NCI-H1105 (cell line): Measurements from ENCODE around the gene OPTC.
"Not testable (repeated sequence)": the region's sequence is repeated elsewhere in the genome, so short reads cannot be mapped to it uniquely, and the experiment has no call there.

Experiments used
- DNase-seq: peaks from one replicate; lab custom pipeline; 2025; lab: John Stamatoyannopoulos, UW

The OPTC gene

GRCh38 chr1:203516906-203517305, 23.0 kb downstream of the OPTC start:
- no peak for DNase-seq

- no peak for DNase-seq
These were observed 23.6 kb downstream of the OPTC start for GRCh38 chr1:203517426-203518110.

- DNase-seq, result not testable (repeated sequence)
These were observed 24.2 kb downstream of the OPTC start for GRCh38 chr1:203518139-203518538.

GRCh38 chr1:203518541-203518940, 24.6 kb downstream of the OPTC start:
- DNase-seq, result no peak

DNA sequence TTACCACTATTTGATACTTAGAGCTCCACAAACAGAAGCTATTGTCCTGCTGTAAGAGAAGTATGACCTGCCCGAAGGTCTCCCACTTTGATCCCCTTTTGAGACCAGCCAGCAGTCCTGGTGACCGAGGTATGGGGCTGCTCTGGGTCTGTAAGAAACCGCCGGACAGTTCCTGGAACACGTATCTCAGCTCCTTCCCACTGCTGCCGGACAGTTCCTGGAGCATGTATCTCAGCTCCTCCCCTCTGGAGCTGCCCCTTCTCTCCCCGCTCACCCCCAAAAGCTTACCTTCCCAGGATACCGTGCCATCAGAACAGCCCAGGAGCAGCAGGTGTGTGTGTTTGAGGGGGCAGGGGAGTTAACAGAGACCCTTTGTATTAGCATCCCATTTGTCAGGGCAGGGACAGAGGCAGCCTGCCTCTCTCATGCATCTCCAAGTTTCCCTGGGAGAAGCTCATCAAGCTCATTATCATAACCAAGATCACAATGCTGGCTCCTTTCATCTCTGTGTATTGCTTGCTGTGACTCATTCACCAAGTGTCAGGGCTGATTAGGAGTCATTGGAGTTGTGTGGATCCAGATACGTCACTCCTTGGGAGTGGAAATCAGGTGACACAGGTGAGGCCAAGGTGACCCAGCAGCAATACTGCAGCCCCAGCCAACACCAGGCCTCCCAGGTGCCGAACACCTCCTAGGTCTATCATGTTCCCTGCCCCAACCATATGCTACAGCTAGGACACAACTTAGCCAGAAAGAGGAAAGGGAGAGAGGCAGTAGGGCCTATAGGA, 25.3 kb downstream of the OPTC start:
- DNase-seq, result no peak

GRCh38 chr1:203519896-203520295, 25.9 kb downstream of the OPTC start:
- no peak for DNase-seq

DNA sequence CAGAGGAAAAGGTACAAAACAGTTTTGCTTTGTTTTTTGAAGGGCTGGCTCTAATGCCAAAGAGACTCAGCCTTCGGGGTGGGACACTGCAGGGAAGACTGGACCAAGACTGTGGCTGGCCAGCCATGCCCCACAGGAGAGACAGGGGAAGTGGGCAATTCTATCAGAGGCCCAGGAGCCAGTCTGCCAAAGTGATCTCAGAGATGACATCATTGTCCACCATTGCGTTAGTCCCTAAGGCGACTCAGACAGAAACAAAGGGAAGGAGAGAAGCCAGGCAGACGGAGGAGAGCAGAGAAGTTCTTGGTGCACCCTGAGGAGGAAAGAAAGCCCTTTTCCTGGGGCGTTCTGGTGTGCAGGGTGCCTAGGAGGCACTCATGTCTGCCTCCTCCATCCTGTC, 26.4 kb downstream of the OPTC start:
- DNase-seq, result no peak

DNA sequence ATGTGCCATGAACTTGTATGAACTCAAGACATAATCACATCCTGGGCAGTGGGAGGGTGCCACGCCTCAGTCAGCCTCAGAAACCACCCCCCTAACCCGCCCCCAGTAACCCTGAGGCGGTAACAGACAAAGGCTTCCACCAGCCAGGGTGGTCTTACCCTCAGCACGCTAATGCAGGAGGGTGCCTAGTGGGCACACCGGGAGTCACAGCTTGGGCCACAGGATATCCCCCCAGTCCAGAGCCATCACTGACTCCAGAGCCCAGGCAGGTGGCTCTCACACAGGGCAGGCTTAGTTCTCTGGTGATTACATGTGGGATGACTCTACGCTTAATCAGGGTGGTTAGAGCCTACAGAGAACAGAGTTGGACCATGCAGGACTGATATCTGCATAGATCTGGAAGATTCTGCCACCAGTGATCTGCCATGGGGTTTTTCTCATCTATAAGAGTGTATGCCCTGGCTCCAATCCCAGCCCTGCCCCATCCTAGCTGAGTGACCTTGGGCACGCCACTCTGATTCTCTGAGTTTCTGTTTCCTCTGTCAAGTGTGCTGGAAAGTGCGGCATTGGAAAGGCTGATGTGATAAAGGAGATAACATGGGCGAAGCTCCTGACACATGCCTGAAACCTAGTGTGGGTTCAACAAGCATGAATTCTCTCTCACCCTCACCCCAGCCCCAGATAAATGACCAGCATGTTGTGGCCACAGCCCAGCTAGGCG, 27.3 kb downstream of the OPTC start:
- no peak for DNase-seq

DNA sequence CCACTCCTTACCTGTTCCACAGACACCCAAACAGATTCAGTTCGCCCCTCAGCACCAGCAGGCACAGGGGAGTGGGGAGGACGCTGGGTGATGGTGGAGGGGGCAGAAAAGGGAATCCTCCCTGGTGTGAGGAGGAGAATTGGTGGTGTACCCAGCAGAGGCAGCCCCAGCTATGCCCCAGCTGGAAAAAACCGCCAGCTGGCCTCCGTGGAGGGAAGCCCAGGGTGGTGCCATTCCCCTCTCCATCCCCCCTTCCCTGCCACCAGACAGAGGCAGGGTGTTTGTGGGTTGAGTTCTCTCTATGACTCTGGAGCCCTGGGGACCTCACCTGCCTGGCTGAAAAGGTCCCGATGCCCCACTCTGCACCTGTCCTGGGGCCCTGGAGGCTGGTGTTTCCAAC, 27.9 kb downstream of the OPTC start:
- DNase-seq, result no peak

DNA sequence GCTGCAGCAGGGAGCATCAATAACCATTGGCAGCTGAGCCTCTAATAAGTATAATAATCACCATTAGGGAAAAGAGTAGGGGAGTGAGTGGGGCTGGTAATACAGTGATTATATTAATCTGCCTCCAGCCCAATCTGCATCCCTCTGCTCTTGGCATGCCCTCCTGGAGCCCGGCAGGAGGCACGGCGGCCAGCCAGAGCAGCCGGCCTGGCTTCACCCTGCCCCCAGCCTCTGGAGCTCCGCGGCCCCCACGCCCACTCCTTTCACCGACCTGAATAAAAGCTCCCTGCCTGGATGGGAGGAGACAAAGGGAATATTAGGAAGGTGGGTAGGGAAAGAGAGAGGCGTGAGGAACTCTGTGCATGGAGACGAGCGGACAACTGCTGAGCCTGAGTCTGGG, 28.3 kb downstream of the OPTC start:
- peak; percentile 83 for DNase-seq

DNA sequence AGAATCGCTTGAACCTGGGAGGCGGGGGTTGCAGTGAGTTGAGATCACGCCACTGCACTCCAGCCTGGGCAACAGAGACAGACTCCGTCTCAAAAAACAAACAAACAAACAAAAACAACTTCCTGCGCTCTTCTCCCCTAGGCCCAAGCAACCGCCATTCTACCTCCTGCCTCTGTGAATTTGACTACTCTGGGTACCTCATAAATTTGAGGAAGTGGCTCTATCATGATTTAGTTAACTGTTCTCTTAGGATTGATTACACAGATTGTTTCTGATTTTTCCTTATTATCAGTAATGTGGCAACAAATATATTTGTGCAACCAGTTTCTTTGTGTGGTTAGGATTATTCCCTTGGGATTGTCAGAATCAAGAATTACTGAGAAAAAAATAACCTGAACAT, 29.7 kb downstream of the OPTC start:
- DNase-seq, result no peak

DNA sequence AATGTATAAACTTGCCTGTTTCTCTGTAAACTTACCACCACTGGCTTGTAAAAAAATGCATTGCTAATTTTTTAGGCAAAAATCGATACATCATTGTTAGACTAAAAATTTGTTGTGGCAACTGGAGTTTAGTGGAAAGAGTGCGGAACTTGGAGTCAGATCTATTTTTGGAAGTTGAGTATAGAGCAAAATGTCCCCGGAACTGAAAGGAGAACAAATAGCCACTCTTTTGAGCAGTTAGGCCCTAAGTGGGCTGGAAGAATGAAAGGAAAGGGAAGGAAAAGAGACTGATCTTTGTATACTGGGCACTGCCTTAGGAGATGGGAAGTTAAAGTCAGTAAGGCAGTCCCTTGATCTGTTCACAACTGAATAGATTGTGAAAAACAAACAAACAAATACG, 30.2 kb downstream of the OPTC start:
- no peak for DNase-seq

DNA sequence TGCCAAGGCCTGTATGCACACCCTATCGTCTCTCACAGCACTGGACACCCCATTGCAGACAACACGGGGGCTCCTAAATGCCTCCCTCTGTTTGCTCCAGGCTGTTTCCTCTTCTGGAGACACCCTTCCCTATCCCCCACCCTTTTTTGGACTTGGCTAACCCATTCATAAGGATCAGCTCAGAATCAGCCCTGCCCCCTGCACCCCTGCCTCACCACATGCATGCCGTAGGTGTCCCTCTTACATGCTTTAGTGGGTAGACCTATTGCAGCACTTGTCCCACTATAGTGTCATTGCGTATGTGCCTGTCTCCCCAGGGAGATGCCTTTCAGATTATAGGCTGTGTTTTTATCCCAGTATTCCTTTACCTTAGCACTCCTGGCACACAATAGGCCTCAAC, 30.9 kb downstream of the OPTC start:
- DNase-seq, result no peak

GRCh38 chr1:203525685-203526084, 31.7 kb downstream of the OPTC start:
- no peak for DNase-seq

GRCh38 chr1:203526130-203526529, 32.2 kb downstream of the OPTC start:
- no peak for DNase-seq

- no peak for DNase-seq
These were observed 32.6 kb downstream of the OPTC start for GRCh38 chr1:203526572-203526971.

DNA sequence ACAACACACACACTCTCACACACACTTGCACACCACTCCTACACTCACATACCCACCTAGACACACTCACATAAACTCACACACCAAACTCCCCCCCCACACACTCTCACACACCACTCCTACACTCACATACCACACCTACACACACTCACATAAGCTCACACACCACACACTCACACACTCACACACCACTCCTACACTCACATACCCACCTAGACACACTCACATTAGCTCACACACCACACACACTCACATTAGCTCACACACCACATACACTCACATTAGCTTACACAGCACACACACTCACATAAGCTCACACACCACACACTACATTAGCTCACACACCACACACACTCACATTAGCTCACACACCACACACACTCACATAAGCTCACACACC, 33.1 kb downstream of the OPTC start:
- no peak for DNase-seq

- DNase-seq, result no peak
These were observed 34.1 kb downstream of the OPTC start for GRCh38 chr1:203528063-203528462.

DNA sequence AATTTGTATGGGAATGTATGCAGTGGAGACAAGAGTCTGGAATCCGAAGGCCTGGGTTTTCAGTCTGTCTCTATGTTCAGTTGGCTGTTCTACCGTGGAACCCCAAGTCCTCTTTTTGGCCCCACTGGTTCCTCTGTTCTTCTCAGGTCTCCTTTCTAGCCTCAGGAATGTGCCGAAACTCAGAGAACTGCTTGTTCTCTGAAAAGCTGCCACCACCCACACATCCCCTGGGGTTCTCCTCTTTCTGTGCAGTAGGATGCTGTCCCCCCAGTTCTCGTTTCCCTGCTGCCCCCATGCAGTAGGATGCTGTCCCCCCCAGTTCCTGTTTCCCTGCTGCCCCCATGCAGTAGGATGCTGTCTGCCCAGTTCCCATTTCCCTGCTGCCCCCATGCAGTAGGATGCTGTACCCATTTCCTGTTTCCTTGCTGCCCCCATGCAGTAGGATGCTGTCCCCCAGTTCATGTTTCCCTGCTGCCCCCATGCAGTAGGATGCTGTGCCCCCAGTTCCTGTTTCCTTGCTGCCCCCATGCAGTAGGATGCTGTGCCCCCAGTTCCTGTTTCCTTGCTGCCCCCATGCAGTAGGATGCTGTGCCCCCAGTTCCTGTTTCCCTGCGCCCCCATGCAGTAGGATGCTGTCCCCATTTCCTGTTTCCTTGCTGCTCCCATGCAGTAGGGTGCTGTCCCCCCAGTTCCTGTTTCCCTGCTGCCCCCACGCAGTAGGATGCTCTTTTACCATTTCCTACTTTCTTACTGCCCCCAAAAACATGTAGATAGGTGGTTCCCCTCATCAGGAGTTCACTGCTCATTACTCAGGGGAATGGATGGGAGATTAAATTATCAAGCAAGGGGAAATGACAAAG, 35.3 kb downstream of the OPTC start:
- DNase-seq, result no peak

DNA sequence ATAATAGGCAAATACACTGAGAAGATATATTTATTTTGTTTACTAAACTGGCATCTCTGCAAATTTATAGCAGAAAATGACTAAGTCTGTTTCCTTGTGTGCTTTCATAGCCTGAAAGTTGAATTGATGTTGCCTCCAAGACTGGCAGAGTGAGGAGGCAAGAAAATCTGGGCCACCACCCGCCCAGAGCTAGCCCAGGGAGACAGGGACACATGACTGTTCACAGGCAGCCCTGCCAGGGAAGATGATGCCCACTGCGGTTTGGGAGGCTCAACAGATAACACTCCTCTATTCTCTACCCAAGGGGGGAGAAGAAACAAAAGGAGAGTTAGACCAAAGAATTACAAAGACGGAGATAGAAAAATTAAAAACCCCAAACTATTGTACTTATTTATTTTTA, 37.1 kb downstream of the OPTC start:
- DNase-seq, result no peak

DNA sequence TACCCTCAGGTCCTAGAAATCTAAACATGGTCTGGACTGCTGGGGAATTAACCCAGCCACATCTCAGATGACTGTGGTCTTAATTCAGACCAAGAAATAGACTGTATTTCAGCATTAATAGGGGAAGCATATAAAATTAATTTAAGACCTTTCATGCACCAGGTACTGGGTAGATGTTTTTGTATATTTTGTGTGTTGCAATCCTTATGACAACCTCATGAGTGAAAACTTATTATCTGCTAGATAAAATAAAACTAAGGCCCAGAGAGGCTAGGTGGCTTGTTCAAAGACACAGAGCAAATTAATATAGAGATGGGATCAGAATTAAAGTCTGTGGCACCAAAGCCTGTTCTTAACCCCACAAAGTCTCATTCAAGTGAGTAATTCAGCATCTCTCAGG, 40.1 kb downstream of the OPTC start:
- DNase-seq, result no peak

GRCh38 chr1:203534526-203534925, 40.6 kb downstream of the OPTC start:
- no peak for DNase-seq
